HEK293 (cell line): ENCODE data around the gene KLHDC10.

Experiments used
- CTCF ChIP-seq: fragments of 450-650 bp; formaldehyde crosslinking; IDR thresholded peaks from 2 replicates; pipeline ENCODE4 v1.5.1; 2016; ENCODE audit warnings: missing biosample characterization, missing genetic modification characterization
- ELK4 ChIP-seq: IDR thresholded peaks from 2 replicates; pipeline ENCODE4 v1.6.1; 2011; ENCODE audit warnings: mild to moderate bottlenecking, low read depth, low read length, borderline replicate concordance
- ZBTB10 ChIP-seq: fragments of 450-650 bp; formaldehyde crosslinking; IDR thresholded peaks from 2 replicates; pipeline ENCODE4 v1.5.1; 2016; ENCODE audit warnings: missing biosample characterization, missing genetic modification characterization
- ZBTB26 ChIP-seq: fragments of 450-650 bp; formaldehyde crosslinking; optimal IDR thresholded peaks from 2 replicates; pipeline ENCODE3; 2016; ENCODE audit warnings: missing biosample characterization, mild to moderate bottlenecking, missing genetic modification characterization
- ZBTB8A ChIP-seq: fragments of 450-650 bp; formaldehyde crosslinking; IDR thresholded peaks from 2 replicates; pipeline ENCODE4 v1.5.1; 2016; ENCODE audit warnings: missing biosample characterization, missing genetic modification characterization
- ZNF121 ChIP-seq: fragments of 450-650 bp; formaldehyde crosslinking; IDR thresholded peaks from 2 replicates; pipeline ENCODE4 v1.5.1; 2016; ENCODE audit warnings: missing biosample characterization, missing genetic modification characterization
- ZNF18 ChIP-seq: fragments of 450-650 bp; formaldehyde crosslinking; IDR thresholded peaks from 2 replicates; pipeline ENCODE4 v1.5.1; 2016; ENCODE audit warnings: missing biosample characterization, missing genetic modification characterization
- ZNF248 ChIP-seq: fragments of 450-650 bp; formaldehyde crosslinking; IDR thresholded peaks from 2 replicates; pipeline ENCODE4 v1.5.1; 2017; ENCODE audit warnings: missing biosample characterization, missing genetic modification characterization
- ZNF510 ChIP-seq: fragments of 450-650 bp; formaldehyde crosslinking; IDR thresholded peaks from 2 replicates; pipeline ENCODE4 v1.5.1; 2018; ENCODE audit warnings: mild to moderate bottlenecking, missing genetic modification characterization, missing biosample characterization; ENCODE audit not compliant: insufficient replicate concordance
- ZNF548 ChIP-seq: fragments of 450-650 bp; formaldehyde crosslinking; IDR thresholded peaks from 2 replicates; pipeline ENCODE4 v1.5.1; 2016; ENCODE audit warnings: missing biosample characterization, missing genetic modification characterization
- ZNF658 ChIP-seq: fragments of 450-650 bp; formaldehyde crosslinking; IDR thresholded peaks from 2 replicates; pipeline ENCODE4; 2016; ENCODE audit warnings: missing biosample characterization, missing genetic modification characterization
- ZNF76 ChIP-seq: fragments of 450-650 bp; formaldehyde crosslinking; IDR thresholded peaks from 2 replicates; pipeline ENCODE4; 2016; ENCODE audit warnings: low read depth, missing biosample characterization, missing genetic modification characterization, borderline replicate concordance
- ZSCAN5A ChIP-seq: fragments of 450-650 bp; formaldehyde crosslinking; IDR thresholded peaks from 2 replicates; pipeline ENCODE4 v1.5.1; 2016; ENCODE audit warnings: missing biosample characterization, missing genetic modification characterization

- TF ChIP-seq CTCF (tag by site-specific recombination) (no peak), ZNF121 (tag by site-specific recombination) (no peak), ZNF658 (no peak), ZNF18 (tag by site-specific recombination) (no peak), ZNF248 (tag by site-specific recombination) (no peak), ZBTB26 (no peak), ZNF510 (tag by site-specific recombination) (no peak), ZSCAN5A (tag by site-specific recombination) (no peak), ZNF548 (tag by site-specific recombination) (no peak), ZBTB10 (tag by site-specific recombination) (no peak), ELK4 (no peak), ZNF76 (tag by site-specific recombination) (no peak), ZBTB8A (tag by site-specific recombination) (no peak)
These were observed 48.2 kb upstream of the KLHDC10 start for GRCh38 chr7:130022115-130022514.
